ENCODE results near the gene USF2. TPM values are rescaled to one million over a fixed set of nuclear protein-coding genes. Genes with fewer than 3 reads are reported as not detected.
"Not testable (repeated sequence)": the region's sequence is repeated elsewhere in the genome, so short reads cannot be mapped to it uniquely, and the experiment has no call there.

The USF2 gene
- polyA plus RNA-seq, 1 donor = 121 TPM

DNA sequence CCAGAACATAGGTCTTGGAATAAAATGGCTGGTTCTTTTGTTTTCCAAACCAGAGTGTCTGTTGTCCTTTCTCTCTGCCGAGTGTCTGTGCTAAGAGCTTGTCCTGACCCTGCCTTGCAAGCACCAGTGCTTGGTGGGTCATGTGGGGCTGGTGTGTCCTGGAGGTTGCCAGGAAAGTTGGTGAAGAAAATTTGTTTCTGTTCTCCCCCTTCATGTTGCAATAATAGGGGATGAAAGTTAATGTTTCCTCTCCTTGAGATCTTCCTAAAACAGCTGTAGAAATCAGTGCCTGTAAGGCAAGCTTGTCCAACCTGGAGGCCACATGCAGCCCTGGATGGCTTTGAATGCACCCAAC, 16.3 kb downstream of the USF2 start:
- H3K36me3 ChIP-seq (ENCODE audit: control insufficient read depth, insufficient read depth, low read length) = no peaks in the 10 kb centered on the region
- no peak overlapping the region for H3K27ac ChIP-seq (ENCODE audit: low read length)
- no peak for DNase-seq
- WGBS (ENCODE audit: insufficient coverage, low lambda C conversion rate) = 40% methylated on average over 1 of the region's 1 CpG
- no peak overlapping the region for H3K4me3 ChIP-seq (ENCODE audit: low read length)
- no peaks in the 10 kb centered on the region for H3K9me3 ChIP-seq (ENCODE audit: control insufficient read depth, low read depth, low read length)
- H3K4me1 ChIP-seq (ENCODE audit: control insufficient read depth, insufficient read depth, low read length) = no peaks in the 10 kb centered on the region
- H3K27me3 ChIP-seq (ENCODE audit: control insufficient read depth, insufficient read depth, low read length) = peaks cover 12% of the 10 kb centered on the region

DNA sequence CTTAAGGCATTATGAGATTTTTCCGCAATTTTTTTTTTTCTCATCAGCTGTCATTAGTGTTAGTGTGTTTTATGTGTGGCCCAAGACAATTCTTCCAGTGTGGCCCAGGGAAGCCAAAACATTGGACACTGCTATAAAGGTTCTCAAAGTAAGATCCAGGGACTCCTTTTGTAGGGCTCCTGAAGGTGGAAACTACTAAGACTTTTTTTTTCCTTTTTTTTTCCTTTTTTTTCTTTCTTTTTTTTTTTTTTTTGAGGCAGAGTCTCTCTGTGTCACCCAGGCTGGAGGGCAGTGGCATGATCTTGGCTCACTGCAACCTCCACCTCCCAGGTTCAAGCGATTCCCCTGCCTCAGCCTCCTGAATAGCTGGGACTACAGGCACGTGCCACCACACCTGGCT, 16.7 kb downstream of the USF2 start:
- H3K9me3 ChIP-seq (ENCODE audit: control insufficient read depth, low read depth, low read length); H3K27ac ChIP-seq (ENCODE audit: low read length); DNase-seq; H3K4me3 ChIP-seq (ENCODE audit: low read length); H3K36me3 ChIP-seq (ENCODE audit: control insufficient read depth, insufficient read depth, low read length); H3K4me1 ChIP-seq (ENCODE audit: control insufficient read depth, insufficient read depth, low read length): not testable (repeated sequence)
- peaks cover 12% of the 10 kb centered on the region for H3K27me3 ChIP-seq (ENCODE audit: control insufficient read depth, insufficient read depth, low read length)
- 100% methylated on average over 1 of the region's 3 CpGs for WGBS (ENCODE audit: insufficient coverage, low lambda C conversion rate)

DNA sequence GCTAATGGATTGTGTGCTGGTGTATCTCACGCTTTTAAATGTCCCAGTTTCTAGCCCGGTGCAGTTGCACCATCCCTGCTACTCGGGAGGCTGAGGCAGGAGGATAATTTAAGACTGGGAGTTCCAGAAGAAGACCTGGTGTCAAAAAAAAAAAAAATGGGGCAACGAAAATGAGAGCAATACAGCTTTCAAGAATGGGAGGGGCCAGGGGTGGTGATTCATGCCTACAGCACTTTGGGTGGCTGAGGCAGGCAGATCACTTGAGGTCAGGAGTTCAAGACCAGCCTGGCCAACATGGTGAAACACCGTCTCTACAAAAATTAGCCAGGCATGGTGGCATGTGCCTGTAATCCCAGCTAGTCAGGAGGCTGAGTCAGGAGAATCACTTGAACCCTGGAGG, 17.3 kb downstream of the USF2 start:
- DNase-seq; H3K36me3 ChIP-seq (ENCODE audit: control insufficient read depth, insufficient read depth, low read length); H3K4me1 ChIP-seq (ENCODE audit: control insufficient read depth, insufficient read depth, low read length); H3K27ac ChIP-seq (ENCODE audit: low read length); H3K4me3 ChIP-seq (ENCODE audit: low read length); H3K9me3 ChIP-seq (ENCODE audit: control insufficient read depth, low read depth, low read length): not testable (repeated sequence)
- peaks cover 12% of the 10 kb centered on the region for H3K27me3 ChIP-seq (ENCODE audit: control insufficient read depth, insufficient read depth, low read length)
- WGBS (ENCODE audit: insufficient coverage, low lambda C conversion rate) = no CpG with 5 or more reads among the region's 5 CpGs

DNA sequence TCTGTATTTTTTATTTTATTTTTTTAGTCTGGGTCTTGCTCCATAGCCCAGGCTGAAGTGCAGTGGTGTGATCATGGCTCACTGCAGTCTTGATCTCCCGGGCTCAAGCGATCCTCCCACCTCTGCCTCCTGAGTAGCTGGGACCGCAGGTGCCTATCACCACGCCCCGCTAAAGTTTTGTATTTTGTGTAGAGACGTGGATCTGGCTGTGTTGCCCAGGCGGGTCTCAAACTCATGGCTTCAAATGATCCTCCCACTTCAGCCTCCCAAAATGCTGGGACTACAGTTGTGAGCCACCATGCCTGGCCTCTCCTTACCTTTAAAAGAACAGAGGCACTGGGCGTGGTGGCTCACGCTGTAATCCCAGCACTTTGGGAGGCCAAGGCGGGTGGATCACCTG, 19.0 kb downstream of the USF2 start:
- no CpG with 5 or more reads among the region's 10 CpGs for WGBS (ENCODE audit: insufficient coverage, low lambda C conversion rate)
- no peaks in the 10 kb centered on the region for H3K9me3 ChIP-seq (ENCODE audit: control insufficient read depth, low read depth, low read length)
- peaks cover 4% of the 10 kb centered on the region for H3K27me3 ChIP-seq (ENCODE audit: control insufficient read depth, insufficient read depth, low read length)
- no peak overlapping the region for H3K4me3 ChIP-seq (ENCODE audit: low read length)
- no peak overlapping the region for H3K27ac ChIP-seq (ENCODE audit: low read length)
- no peaks in the 10 kb centered on the region for H3K4me1 ChIP-seq (ENCODE audit: control insufficient read depth, insufficient read depth, low read length)
- H3K36me3 ChIP-seq (ENCODE audit: control insufficient read depth, insufficient read depth, low read length) = no peaks in the 10 kb centered on the region
- no peak for DNase-seq

DNA sequence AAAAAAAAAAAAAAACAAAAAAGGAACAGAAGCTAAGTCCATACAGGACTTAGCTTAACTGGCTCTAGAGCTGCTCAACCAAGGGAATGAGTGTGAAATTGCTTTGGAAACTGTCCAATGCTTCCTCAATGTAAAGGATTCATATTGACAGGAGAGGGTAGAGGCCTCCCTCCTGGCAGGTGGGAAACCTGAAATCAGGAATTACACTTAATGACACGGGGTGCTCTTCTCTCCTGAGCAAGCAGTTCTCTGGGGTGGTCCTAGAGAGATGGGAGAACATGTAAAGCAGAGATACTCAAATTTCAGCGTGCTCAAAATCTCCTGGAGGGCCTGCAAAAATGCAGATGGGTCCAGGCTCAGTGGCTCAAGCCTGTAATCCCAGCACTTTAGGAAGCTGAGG, 19.6 kb downstream of the USF2 start:
- no peak overlapping the region for H3K4me3 ChIP-seq (ENCODE audit: low read length)
- no peaks in the 10 kb centered on the region for H3K9me3 ChIP-seq (ENCODE audit: control insufficient read depth, low read depth, low read length)
- H3K27me3 ChIP-seq (ENCODE audit: control insufficient read depth, insufficient read depth, low read length) = peaks cover 5% of the 10 kb centered on the region
- H3K4me1 ChIP-seq (ENCODE audit: control insufficient read depth, insufficient read depth, low read length) = no peaks in the 10 kb centered on the region
- H3K27ac ChIP-seq (ENCODE audit: low read length) = no peak overlapping the region
- no peak for DNase-seq
- no CpG with 5 or more reads among the region's 2 CpGs for WGBS (ENCODE audit: insufficient coverage, low lambda C conversion rate)
- H3K36me3 ChIP-seq (ENCODE audit: control insufficient read depth, insufficient read depth, low read length) = no peaks in the 10 kb centered on the region

DNA sequence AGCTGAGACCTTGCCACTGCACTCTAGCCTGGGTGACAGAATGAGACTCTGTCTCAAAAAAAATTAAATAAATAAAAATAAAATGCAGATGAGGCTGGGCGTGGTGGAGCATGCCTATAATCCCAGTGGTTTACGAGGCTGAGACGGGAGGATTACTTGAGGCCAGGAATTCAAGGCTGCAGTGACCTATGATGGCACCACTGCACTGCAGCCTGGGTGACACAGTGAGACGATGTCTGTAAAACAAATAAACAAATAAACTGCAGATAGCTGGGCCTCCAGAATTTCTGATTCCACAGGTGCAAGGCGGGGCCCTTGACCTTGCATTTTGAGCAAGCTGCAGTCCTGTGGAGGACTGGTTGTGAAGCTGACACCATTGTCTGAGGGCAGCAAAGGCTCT, 20.1 kb downstream of the USF2 start:
- no peaks in the 10 kb centered on the region for H3K4me1 ChIP-seq (ENCODE audit: control insufficient read depth, insufficient read depth, low read length)
- no peak overlapping the region for H3K4me3 ChIP-seq (ENCODE audit: low read length)
- no peak for DNase-seq
- H3K27ac ChIP-seq (ENCODE audit: low read length) = no peak overlapping the region
- peaks cover 5% of the 10 kb centered on the region for H3K27me3 ChIP-seq (ENCODE audit: control insufficient read depth, insufficient read depth, low read length)
- H3K9me3 ChIP-seq (ENCODE audit: control insufficient read depth, low read depth, low read length) = no peaks in the 10 kb centered on the region
- H3K36me3 ChIP-seq (ENCODE audit: control insufficient read depth, insufficient read depth, low read length) = no peaks in the 10 kb centered on the region
- 80% methylated on average over 1 of the region's 5 CpGs for WGBS (ENCODE audit: insufficient coverage, low lambda C conversion rate)

DNA sequence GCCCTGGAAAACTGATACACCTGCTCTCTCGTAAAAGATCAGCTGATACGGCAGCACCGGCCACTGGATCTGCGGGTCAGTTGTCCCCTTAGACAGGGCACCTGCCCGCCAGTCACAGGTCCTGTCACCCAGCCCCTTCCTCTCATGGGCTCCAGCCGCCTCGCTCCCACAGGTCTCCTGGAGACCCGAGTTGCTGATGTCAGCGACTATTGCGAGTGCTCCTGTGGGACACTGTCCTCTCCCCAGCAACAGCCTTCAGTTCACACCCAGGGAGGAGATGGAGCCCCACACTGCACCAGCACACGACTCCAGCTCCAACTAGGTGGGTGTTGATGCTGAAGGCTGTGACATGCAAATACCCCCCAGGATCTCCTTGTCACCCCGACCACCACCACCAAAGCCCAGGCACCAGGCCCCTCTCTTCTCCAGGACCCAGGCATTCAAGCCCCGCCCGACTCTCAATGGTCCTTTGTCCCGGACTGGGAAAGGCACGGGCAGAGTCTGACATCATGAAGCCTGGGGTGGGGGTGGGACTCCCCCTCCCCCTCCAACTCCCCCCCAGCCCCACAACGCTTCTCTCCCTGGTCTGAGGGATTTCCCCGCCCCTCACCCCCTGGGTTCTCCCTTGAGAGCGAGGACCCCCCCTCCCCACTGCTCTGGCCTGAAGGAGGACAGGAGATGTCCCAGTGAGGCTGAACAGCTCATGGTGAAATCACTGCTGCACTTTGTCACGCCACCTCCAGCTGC, 21.8 kb downstream of the USF2 start:
- Histone ChIP-seq H3K27ac (ENCODE audit: low read length) (no peak overlapping the region), H3K36me3 (ENCODE audit: control insufficient read depth, insufficient read depth, low read length) (no peaks in the 10 kb centered on the region), H3K9me3 (ENCODE audit: control insufficient read depth, low read depth, low read length) (no peaks in the 10 kb centered on the region), H3K27me3 (ENCODE audit: control insufficient read depth, insufficient read depth, low read length) (peaks cover 5% of the 10 kb centered on the region), H3K4me1 (ENCODE audit: control insufficient read depth, insufficient read depth, low read length) (no peaks in the 10 kb centered on the region), H3K4me3 (ENCODE audit: low read length) (no peak overlapping the region)
- WGBS (ENCODE audit: insufficient coverage, low lambda C conversion rate) = no CpG with 5 or more reads among the region's 20 CpGs
- no peak for DNase-seq

DNA sequence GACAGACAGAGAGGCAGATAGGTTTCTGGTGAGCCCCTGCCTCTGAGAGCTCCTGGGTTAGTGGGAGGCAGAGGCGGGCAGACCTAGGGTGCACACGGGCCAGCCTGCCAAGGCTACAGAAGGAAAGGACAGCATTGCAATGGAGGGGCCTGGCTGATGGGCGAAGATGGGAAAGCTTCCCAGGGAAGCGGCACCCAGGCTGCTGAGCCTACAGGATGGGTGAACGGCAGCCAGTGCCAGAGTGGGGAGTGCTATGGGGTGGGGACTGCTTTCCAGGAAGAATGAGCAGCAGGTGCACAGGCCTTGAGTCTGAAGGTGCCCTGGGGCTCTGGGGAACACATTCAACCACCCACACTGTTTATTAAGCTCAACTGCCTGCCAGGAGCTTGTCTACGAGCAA, 22.5 kb downstream of the USF2 start:
- Histone ChIP-seq H3K27me3 (ENCODE audit: control insufficient read depth, insufficient read depth, low read length) (peaks cover 5% of the 10 kb centered on the region), H3K4me3 (ENCODE audit: low read length) (no peak overlapping the region), H3K9me3 (ENCODE audit: control insufficient read depth, low read depth, low read length) (no peaks in the 10 kb centered on the region), H3K36me3 (ENCODE audit: control insufficient read depth, insufficient read depth, low read length) (no peaks in the 10 kb centered on the region), H3K27ac (ENCODE audit: low read length) (no peak overlapping the region), H3K4me1 (ENCODE audit: control insufficient read depth, insufficient read depth, low read length) (no peaks in the 10 kb centered on the region)
- no peak for DNase-seq
- WGBS (ENCODE audit: insufficient coverage, low lambda C conversion rate) = no CpG with 5 or more reads among the region's 6 CpGs

DNA sequence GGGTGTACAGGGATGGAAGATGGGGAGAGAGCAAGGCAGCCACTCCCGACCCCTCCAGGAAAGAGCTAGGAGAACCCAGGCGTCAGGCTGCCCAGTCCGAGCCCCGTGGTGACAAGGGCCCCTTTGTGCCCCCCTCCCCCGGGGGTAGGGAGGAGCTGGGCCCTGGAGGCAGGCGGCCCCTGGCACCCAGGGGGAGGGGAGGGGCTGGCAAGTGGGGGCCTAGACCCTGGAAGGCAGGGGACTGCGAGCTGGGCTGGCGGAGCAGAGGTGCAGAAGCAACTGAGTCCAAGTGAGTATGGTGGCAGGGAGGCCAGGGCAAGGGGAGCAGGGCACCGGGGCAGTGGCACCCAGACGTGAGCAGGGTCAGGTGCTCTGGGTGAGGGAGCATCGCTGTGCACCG, 23.2 kb downstream of the USF2 start, which contains the start of gene MAG:
Gene MAG, plus strand, starts transcription at position 246 of the 400 bp plus-strand sequence. CDS start 3,248 bp downstream, outside the sequence.
- Histone ChIP-seq H3K4me3 (ENCODE audit: low read length) (no peak within 1 kb of the TSS), H3K4me1 (ENCODE audit: control insufficient read depth, insufficient read depth, low read length) (no peaks in the 10 kb centered on the region), H3K9me3 (ENCODE audit: control insufficient read depth, low read depth, low read length) (no peaks in the 10 kb centered on the region), H3K27me3 (ENCODE audit: control insufficient read depth, insufficient read depth, low read length) (peaks cover 5% of the 10 kb centered on the region), H3K36me3 (ENCODE audit: control insufficient read depth, insufficient read depth, low read length) (no peaks in the 10 kb centered on the region), H3K27ac (ENCODE audit: low read length) (no peak within 1 kb of the TSS)
- WGBS (ENCODE audit: insufficient coverage, low lambda C conversion rate) = no CpG with 5 or more reads among the region's 12 CpGs
- no peak for DNase-seq

DNA sequence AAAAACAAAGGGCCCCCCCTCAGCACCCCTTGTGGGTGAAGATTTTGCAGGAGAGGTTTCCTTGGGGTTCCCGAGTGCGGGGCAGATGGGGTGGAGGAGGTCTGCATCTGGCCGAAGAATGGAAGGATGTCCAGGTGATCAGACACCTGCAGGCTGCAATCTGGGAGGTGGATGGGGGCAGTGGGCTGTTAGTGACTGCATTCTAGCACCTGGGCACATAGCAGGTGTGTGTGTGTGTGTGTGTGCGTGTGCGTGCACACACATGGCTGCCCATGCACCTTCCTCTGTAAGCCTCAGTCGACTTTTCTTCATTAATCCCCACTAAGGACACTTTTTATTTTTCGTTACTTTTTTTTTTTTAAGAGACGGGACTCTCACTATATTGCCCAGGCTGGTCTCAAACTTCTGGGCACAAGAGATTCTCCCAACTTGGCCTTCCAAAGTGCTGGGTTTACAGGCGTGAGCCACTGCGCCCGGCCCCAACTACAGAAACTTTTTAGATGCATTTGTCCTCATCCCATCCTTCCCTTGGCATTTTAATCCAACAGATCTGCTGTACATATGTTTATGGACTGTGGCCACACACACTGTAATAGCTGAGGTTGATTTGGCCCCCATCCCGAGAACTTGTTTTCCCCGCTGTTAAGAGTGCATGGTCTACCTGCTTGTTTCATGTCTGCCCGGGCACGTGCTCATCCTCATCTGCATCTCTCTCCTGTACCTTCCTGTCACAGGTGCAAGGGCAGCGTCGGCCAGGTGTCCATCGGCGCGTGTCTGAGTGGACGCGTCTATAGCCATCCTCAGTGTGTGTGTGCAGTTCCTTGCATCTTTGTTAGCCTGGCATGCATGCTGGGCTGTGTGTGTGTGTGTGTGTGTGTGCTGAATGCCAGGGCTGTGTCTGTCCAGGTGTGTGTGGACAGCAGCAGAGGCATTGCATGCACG, 23.9 kb downstream of the USF2 start:
- Histone ChIP-seq H3K9me3 (ENCODE audit: control insufficient read depth, low read depth, low read length) (peaks cover 3% of the 10 kb centered on the region), H3K4me1 (ENCODE audit: control insufficient read depth, insufficient read depth, low read length) (no peaks in the 10 kb centered on the region), H3K36me3 (ENCODE audit: control insufficient read depth, insufficient read depth, low read length) (no peaks in the 10 kb centered on the region), H3K27ac (ENCODE audit: low read length) (no peak overlapping the region), H3K4me3 (ENCODE audit: low read length) (no peak overlapping the region), H3K27me3 (ENCODE audit: control insufficient read depth, insufficient read depth, low read length) (peaks cover 5% of the 10 kb centered on the region)
- DNase-seq = no peak
- no CpG with 5 or more reads among the region's 23 CpGs for WGBS (ENCODE audit: insufficient coverage, low lambda C conversion rate)

Measured in large intestine (tissue), 3 donors.